GM13977 (cell line): ENCODE results near the gene TF.

Experiments
- DNase-seq: peaks from one replicate; pipeline ENCODE4 v3.0.0; 2012; ENCODE audit warnings: low spot score
- in situ Hi-C: fragments of 300-500 bp; cut with MboI; formaldehyde crosslinking; loops from one replicate; pipeline ENCODE4 v1.12.0; 2022; ENCODE audit warnings: low sequenced_read_pairs, low pct_unique_long_range_greater_than_20kb, mixed read lengths, inconsistent platforms; ENCODE audit not compliant: unreplicated experiment
- TF ChIP-seq, protein P1 (sequence below): IDR thresholded peaks from 2 replicates; pipeline ENCODE4 v1.5.1; 2012; ENCODE audit warnings: mild to moderate bottlenecking, control low read depth; ENCODE audit not compliant: insufficient read depth; ENCODE audit errors: extremely low read depth, missing control alignments

Gene TF

DNA sequence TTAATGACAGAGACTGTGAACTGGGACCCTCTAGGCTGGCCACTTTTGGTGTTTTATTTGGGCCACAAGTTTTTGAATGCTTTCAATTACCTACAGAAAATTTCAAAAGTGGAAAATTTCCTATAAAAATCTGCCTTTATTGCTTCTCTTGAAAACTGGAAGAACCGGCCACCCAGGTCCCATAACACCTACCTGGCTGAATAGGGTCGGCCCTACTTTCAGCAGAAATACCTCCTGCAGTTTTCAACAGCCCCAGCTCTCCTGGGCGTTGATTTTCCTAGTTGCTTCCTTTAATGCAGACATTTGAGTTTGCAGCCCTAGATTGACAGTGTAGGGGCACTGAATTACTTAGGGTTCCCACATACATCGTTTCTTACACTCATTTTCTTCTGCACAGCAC is 58.7 kb downstream of the TF start:
- TF ChIP-seq, protein P1, sequence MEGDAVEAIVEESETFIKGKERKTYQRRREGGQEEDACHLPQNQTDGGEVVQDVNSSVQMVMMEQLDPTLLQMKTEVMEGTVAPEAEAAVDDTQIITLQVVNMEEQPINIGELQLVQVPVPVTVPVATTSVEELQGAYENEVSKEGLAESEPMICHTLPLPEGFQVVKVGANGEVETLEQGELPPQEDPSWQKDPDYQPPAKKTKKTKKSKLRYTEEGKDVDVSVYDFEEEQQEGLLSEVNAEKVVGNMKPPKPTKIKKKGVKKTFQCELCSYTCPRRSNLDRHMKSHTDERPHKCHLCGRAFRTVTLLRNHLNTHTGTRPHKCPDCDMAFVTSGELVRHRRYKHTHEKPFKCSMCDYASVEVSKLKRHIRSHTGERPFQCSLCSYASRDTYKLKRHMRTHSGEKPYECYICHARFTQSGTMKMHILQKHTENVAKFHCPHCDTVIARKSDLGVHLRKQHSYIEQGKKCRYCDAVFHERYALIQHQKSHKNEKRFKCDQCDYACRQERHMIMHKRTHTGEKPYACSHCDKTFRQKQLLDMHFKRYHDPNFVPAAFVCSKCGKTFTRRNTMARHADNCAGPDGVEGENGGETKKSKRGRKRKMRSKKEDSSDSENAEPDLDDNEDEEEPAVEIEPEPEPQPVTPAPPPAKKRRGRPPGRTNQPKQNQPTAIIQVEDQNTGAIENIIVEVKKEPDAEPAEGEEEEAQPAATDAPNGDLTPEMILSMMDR: no peak
- no peak for DNase-seq
- in situ Hi-C loops: no loop called here

DNA sequence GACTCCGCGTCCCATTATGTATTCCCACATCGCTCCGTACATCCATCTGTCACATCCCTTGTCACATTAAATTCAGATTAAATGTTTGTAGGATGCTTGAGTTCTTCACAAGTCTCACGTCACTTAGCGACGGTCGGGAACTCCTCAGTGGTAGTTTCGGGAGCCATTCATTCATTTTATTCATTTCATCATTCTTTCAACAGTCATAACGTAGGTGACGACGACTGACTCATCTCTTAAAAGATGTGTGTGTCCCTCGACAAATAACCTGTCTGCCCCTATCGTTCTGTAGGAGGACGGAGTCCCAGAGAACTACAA is 59.1 kb downstream of the TF start:
- no peak for DNase-seq
- TF ChIP-seq, protein P1: no peak
- in situ Hi-C loops: no loop called here

DNA sequence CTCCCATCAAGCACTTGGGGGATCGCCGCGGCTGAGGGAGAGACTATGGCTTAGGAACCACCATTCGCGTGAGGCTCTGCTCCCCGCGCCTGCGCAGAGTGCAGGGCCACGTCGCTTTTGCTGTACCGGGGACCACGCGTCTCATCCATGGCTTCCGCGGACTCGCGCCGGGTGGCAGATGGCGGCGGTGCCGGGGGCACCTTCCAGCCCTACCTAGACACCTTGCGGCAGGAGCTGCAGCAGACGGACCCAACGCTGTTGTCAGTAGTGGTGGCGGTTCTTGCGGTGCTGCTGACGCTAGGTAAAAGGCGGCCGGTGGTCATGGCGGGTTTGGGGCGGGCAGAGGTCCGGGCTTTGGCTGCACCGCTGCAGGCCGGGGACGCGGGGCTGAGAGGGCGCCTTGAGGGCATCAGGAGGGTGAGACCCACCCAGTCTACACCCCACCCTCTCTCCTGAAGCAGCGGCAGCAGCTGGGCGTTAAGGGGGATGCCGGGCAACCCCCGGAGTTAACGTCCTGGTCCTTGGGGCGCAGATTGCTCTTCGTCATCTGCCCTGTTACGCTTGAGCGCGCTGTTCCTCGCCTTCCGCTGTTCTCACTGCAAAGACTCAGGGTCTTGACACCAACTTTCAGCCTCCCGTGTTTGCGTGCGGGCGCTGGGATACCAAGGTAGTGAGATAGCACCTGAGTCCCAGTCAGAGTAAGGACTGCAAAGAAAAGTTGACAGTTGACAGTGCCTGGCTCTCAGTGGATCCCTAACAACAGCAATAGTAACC is 59.7 kb downstream of the TF start, which contains the start of gene SRPRB:
Gene SRPRB (plus strand): TSS at position 114 of the 774 bp plus-strand sequence. CDS start 34 bp downstream, at position 148.
- in situ Hi-C loops: no loop called here
- DNase-seq: peak; percentile 95
- TF ChIP-seq, protein P1: no peak

DNA sequence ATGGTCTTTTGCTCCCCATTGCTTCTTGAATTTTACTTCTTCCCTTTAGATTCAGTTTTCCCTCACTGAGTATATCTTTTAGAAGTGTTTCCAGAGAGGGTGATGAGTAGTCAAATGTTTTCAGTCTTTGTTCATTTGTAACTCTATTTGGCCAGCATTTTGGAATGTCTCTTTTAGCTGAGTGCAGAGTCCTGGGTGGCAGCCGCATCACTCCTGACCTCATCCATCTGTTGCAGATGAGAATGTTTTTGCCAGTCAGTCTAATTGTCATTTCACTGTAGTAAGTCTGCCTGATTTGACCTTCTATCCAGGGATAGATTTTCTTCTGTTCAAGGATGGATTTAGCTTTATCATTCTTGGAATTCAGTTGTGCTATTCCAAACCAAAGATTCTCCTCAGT is 66.7 kb downstream of the TF start:
- TF ChIP-seq, protein P1: no peak
- in situ Hi-C loops: no loop called here
- no peak for DNase-seq

DNA sequence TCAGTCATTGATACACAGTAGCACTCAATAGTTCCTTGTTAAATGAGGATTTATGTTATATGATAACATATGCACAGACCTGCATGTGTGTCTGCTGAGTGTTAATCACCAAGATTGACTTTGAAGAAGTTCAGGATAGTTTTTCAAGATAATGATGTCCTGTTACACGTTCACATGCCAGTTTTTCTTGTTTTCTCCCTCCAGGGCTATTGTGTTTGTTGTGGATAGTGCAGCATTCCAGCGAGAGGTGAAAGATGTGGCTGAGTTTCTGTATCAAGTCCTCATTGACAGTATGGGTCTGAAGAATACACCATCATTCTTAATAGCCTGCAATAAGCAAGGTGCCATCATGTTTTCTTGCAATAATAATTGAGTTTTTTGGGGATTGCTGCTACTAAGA is 69.2 kb downstream of the TF start:
- no peak for DNase-seq
- in situ Hi-C loops: no loop called here
- TF ChIP-seq, protein P1: no peak

DNA sequence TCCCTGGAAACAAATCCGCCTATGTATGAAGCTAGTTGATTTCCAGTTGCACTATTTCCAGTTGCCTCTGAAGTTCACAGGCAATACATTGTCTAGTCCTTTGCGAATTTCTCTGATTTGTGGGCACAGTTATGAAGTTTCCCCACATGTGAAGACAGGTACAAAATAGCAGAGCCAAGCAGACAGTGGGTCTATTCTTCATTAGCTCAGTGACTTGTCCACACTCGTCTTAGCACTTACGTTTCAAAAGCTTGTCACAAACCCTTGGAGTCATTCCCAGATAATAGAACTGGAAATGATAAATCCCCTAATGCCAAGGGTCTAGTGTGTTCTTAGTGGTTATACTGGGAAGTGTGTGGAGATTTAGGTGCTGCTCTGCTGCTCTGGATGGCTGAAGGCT is 73.9 kb downstream of the TF start:
- DNase-seq: no peak
- in situ Hi-C loops: loop anchor here (10.0 kb wide), 1 partner anchor 105 kb away; no protein-coding TSS in a partner anchor
- TF ChIP-seq, protein P1: no peak
